Left lung (tissue), 10 donors: ENCODE measurements around the gene SNRPE. TPM values are rescaled to one million over a fixed set of nuclear protein-coding genes. Genes with fewer than 3 reads are reported as not detected.

Experiments
- ATAC-seq: fragments of 200-7000 bp; cut with Tn5 transposase; one replicate; pipeline ENCODE4 v1.9.1; 2020; ENCODE audit warnings: moderate library complexity
- DNase-seq, 4 donors: peaks; one replicate each; pipeline ENCODE4 v3.0.0-alpha.2; 2013 to 2020
- H3K27ac ChIP-seq, 2 donors: fragments of 200-600 bp; sonication (generic) in 1 of 2; one replicate each; pipeline versions ENCODE4 v1.5.0 to v1.8.0; 2020 to 2021
- H3K27me3 ChIP-seq, 2 donors: fragments of 200-600 bp; sonication (generic) in 1 of 2; one replicate each; pipeline versions ENCODE4 v1.5.0 to v1.8.0; 2020 to 2021
- H3K36me3 ChIP-seq, 2 donors: fragments of 200-600 bp; sonication (generic) in 1 of 2; one replicate each; pipeline versions ENCODE4 v1.5.0 to v1.8.0; 2020 to 2021
- H3K4me1 ChIP-seq, 2 donors: fragments of 200-600 bp; one replicate each; pipeline ENCODE4 v1.8.0; 2021
- H3K4me3 ChIP-seq, 2 donors: fragments of 200-600 bp; sonication (generic) in 1 of 2; one replicate each; pipeline versions ENCODE4 v1.5.0 to v1.8.0; 2020 to 2021; ENCODE audit warnings: mild to moderate bottlenecking in 1 of 2
- H3K9me3 ChIP-seq, 2 donors: fragments of 200-600 bp; sonication (generic) in 1 of 2; one replicate each; pipeline versions ENCODE4 v1.5.0 to v1.8.0; 2020 to 2021
- intact Hi-C, 2 donors: fragments of 100-400 bp; cut with DNase I; formaldehyde crosslinking; loops; one replicate each; pipeline versions ENCODE4 v1.11.2 to v1.14.2; 2022
- polyA plus RNA-seq, 6 donors: library from polyadenylated mRNA; unstranded; fragments of 120-200 nt; gene quantifications; one replicate each; pipeline ENCODE4 v1.2.1, GENCODE V29; 2013; ENCODE audit not compliant: insufficient read length in 6 of 6
- total RNA-seq, 2 donors: library from RNA; stranded (reverse); fragmentation: NEBNext Ultra II Directional; extraction: Animal tissue kit (Norgen Biotek cat#: 25700); gene quantifications; one replicate each; pipeline ENCODE4 v1.2.1, GENCODE V29; 2021
- TF ChIP-seq, protein P1 (sequence below), 2 donors: fragments of 200-600 bp; sonication (generic) in 1 of 2; IDR thresholded peaks; one replicate each; pipeline versions ENCODE4 v1.5.0 to v1.8.0; 2021; ENCODE audit warnings: antibody characterized with exemption in 2 of 2
- donor health status: DM: no; HTN: yes; CAD: no.
- donor health status: DM: no; HTN: no; CAD: no.

Gene SNRPE
- total and polyA plus RNA-seq, 8 donors = 75.0 to 299 (median 261) TPM

DNA sequence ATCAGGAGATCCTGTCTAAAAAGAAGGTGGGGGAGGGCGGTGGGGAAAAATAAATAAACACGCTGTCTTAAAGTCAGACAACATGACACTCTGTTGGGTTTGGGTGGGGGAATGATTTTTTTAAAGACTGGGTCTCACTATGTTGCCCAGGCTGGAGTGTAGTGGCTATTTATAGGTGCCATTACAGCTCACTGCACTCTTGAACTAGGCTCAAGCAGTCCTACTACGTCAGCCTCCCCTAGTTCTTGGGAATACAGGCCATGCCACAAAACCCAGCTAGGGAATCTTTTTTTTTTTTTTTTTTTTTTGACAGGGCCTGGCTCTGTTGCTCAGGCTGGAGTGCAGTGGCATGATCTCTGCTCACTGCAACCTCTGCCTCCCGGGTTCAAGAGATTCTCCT lies 2.4 kb upstream of the SNRPE start:
- no peak overlapping the region for H3K27ac ChIP-seq
- ATAC-seq = no peak
- intact Hi-C loops = no loop called here
- no peaks in the 10 kb centered on the region for H3K27me3 ChIP-seq
- no peak for DNase-seq
- H3K36me3 ChIP-seq = peaks cover 0 to 29% of the 10 kb centered on the region in 2 donors
- peaks cover 6 to 20% of the 10 kb centered on the region in 2 donors for H3K4me1 ChIP-seq
- TF ChIP-seq, protein P1, sequence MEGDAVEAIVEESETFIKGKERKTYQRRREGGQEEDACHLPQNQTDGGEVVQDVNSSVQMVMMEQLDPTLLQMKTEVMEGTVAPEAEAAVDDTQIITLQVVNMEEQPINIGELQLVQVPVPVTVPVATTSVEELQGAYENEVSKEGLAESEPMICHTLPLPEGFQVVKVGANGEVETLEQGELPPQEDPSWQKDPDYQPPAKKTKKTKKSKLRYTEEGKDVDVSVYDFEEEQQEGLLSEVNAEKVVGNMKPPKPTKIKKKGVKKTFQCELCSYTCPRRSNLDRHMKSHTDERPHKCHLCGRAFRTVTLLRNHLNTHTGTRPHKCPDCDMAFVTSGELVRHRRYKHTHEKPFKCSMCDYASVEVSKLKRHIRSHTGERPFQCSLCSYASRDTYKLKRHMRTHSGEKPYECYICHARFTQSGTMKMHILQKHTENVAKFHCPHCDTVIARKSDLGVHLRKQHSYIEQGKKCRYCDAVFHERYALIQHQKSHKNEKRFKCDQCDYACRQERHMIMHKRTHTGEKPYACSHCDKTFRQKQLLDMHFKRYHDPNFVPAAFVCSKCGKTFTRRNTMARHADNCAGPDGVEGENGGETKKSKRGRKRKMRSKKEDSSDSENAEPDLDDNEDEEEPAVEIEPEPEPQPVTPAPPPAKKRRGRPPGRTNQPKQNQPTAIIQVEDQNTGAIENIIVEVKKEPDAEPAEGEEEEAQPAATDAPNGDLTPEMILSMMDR (IDR thresholded peaks at IDR 0.05) = no peak
- no peak overlapping the region for H3K4me3 ChIP-seq
- no peaks in the 10 kb centered on the region for H3K9me3 ChIP-seq

DNA sequence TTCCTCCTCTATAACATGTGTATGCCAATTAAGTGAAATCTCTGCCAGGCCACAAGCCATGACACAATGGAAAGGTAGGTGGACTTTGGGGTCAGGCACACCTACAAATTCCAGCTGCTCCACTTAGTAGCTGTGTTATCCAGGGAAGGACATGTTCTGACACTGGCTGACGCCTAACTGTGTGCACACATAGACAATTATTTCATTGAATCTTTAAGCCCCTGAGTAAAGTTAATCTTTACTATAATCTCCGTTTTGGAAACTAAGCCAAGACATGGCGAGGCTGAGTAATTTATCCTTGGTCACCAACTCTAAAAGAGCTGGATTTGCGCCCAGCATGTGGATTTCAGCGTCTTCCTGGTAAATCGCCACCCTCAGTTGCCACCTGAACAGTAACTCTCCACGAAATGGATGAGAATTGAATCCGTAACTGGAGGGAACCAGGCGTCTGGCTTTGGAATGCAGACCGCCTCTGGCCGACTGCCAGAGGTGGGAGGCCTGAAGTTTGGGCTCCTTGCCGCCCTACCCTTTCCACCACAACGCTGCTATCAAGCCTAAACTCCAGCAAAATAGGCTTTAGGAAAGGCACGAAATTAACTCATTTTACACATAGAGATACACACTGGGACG lies 888 bp upstream of the SNRPE start:
- H3K36me3 ChIP-seq = peaks cover 0 to 30% of the 10 kb centered on the region in 2 donors
- TF ChIP-seq, protein P1 (IDR thresholded peaks at IDR 0.05) = no peak
- H3K27ac ChIP-seq = peak overlapping the region in 1 of 2 donors; percentile 2
- no peaks in the 10 kb centered on the region for H3K27me3 ChIP-seq
- H3K4me3 ChIP-seq = peak overlapping the region; percentile 90 to 95
- peaks cover 6 to 20% of the 10 kb centered on the region in 2 donors for H3K4me1 ChIP-seq
- no peaks in the 10 kb centered on the region for H3K9me3 ChIP-seq
- DNase-seq (peak in 1 of 4 donors; percentile 43), ATAC-seq (peak; percentile 3)
- intact Hi-C loops = no loop called here

DNA sequence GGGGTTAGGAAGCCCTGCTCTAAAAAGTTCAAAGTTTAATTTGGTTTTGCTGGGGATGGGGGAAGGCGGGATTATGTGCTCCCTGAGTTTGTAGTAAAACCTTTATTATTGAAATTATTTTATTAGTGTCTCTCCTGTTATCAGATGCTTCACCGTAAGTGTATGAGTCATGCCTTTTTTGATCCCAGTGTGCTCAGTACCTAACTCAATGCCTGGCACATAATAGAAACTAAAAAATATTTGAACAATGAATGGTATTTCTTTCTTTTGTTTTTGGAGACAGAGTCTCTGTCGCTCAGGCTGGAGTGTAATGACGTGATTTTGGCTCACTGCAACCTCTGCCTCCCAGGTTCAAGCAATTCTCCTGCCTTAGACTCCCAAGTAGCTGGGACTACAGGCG lies 6.4 kb downstream of the SNRPE start:
- intact Hi-C loops = no loop called here
- DNase-seq = no peak
- TF ChIP-seq, protein P1 (IDR thresholded peaks at IDR 0.05) = no peak
- H3K27me3 ChIP-seq = no peaks in the 10 kb centered on the region
- H3K4me3 ChIP-seq = no peak overlapping the region
- ATAC-seq = peak; percentile 36
- no peak overlapping the region for H3K27ac ChIP-seq
- peaks cover 0 to 87% of the 10 kb centered on the region in 2 donors for H3K36me3 ChIP-seq
- H3K4me1 ChIP-seq = peaks cover 3 to 9% of the 10 kb centered on the region in 2 donors
- no peaks in the 10 kb centered on the region for H3K9me3 ChIP-seq

DNA sequence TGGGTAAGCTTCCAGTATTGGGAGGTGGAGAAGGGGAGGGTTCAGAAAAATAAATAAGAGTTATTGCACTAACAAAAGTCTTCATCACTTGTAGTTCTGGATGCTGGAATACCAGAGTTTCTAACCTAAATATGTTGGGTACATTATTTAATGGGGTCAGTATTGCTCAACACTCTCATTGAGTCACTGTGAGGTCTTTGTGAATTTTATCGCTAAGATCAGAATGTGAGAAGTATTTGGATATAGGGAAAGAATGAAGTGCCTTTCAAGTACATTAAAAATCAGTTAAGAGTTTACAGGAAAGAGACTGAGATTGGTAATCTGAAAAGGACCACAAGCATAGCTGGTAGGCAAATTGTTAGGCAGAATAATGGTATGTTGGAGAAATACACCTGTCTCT lies 8.8 kb downstream of the SNRPE start:
- Histone ChIP-seq H3K36me3 (peaks cover 0 to 82% of the 10 kb centered on the region in 2 donors), H3K4me1 (peaks cover 3 to 9% of the 10 kb centered on the region in 2 donors), H3K9me3 (no peaks in the 10 kb centered on the region), H3K4me3 (no peak overlapping the region), H3K27me3 (no peaks in the 10 kb centered on the region), H3K27ac (no peak overlapping the region)
- ATAC-seq (no peak), DNase-seq (no peak)
- TF ChIP-seq, protein P1 (IDR thresholded peaks at IDR 0.05) = no peak
- intact Hi-C loops = loop anchor here (5.0 to 10.0 kb wide), 2 partner anchors 255 to 257 kb away; no protein-coding TSS in a partner anchor

DNA sequence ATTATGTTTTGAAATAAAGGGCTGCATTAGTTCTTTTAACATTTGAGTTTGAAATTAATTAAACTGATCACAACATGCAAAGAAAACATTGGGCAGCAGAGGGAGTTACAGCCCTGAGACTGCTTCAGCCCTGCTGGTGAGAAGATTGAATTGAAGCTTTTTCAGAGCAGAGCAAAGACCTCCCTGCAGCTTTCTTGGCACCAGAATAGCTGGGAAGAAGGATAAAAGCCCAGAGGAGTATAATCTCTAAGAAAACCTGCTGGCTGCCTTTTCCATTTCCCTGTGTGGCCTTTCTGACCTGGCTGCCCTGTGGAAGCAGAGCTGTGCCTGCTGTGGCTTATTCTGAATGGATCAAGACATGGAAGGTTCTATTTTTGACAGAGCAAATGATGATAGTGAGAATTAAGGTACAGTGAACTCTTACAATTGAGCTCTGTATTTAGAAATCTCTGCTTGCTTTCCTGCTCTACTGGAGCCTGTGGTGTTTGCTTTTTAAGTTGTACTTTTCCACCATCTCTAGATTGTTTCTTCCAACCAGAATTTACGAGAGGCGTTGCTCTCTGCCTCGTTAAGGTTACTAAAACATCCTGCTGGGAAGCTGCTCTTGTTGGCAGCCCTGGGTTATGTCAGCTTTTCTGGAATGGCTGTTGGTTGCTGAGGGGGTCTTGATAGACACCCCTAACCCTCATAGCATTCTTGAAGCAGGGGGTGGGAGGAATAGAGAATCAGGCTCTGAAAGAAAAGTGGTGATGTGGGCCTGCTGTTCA lies 9.9 kb downstream of the SNRPE start:
- H3K36me3 ChIP-seq = peaks cover 0 to 71% of the 10 kb centered on the region in 2 donors
- H3K27ac ChIP-seq = peak overlapping the region in 1 of 2 donors; percentile 18
- TF ChIP-seq, protein P1 (IDR thresholded peaks at IDR 0.05) = peak; percentile 54 to 69
- ATAC-seq (peak; percentile 92), DNase-seq (peak in 2 of 4 donors; percentile 68 to 79)
- H3K4me1 ChIP-seq = peaks cover 3 to 9% of the 10 kb centered on the region in 2 donors
- no peaks in the 10 kb centered on the region for H3K9me3 ChIP-seq
- no peak overlapping the region for H3K4me3 ChIP-seq
- no peaks in the 10 kb centered on the region for H3K27me3 ChIP-seq
- intact Hi-C loops = loop anchor here (5.0 to 10.0 kb wide), 2 partner anchors 254 to 256 kb away; no protein-coding TSS in a partner anchor
